ENCODE data around the gene CORIN. TPM values are rescaled to one million over a fixed set of nuclear protein-coding genes. Genes with fewer than 3 reads are reported as not detected.

CORIN gene
- polyA plus RNA-seq, 1 of the 3 experiments (the other 2 are of a cell fraction) = 1.1 TPM

DNA sequence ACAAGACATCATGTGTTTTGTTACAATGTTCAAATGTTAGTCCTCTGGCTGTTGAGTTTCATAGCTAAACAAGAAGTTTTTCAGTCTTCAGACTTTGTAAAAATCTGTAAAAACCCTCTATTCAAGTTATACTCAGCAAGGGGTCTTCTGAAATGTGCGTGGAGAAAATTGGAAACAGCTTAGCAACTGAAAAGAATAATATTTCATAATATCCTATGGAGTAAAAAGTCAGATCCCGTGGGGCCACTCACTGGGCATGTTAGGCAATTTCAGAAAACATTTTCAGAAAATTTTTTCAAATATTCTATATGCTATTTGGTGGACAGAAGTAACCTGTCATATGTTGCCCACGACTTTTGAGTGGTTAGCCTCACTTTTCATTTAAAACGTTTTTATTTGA lies 118.3 kb downstream of the CORIN start:
- DNase-seq = no peak
- H3K79me2 ChIP-seq (ENCODE audit: insufficient read depth) = no peaks in the 10 kb centered on the region
- CTCF ChIA-PET = interaction anchor here (0.8 to 1.7 kb wide), 4 partner anchors 14 to 120 kb away, joined by 3 to 6 read pairs (median 4); no protein-coding TSS in a partner anchor
- H3K36me3 ChIP-seq (replicated peaks in 1 of 2; ENCODE audit: control insufficient read depth in 1 of 2, insufficient read depth in 2 of 2, low read length in 1 of 2) = no peaks in the 10 kb centered on the region
- no peak overlapping the region for H3K9ac ChIP-seq
- H3K9me3 ChIP-seq = no peaks in the 10 kb centered on the region
- TF ChIP-seq, protein P1, sequence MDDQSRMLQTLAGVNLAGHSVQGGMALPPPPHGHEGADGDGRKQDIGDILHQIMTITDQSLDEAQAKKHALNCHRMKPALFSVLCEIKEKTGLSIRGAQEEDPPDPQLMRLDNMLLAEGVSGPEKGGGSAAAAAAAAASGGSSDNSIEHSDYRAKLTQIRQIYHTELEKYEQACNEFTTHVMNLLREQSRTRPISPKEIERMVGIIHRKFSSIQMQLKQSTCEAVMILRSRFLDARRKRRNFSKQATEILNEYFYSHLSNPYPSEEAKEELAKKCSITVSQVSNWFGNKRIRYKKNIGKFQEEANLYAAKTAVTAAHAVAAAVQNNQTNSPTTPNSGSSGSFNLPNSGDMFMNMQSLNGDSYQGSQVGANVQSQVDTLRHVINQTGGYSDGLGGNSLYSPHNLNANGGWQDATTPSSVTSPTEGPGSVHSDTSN (IDR thresholded peaks at IDR 0.05) = no peak
- no peak for TF ChIP-seq SIN3A (IDR thresholded peaks at IDR 0.05; ENCODE audit: borderline replicate concordance, low read depth, low read length)
- no peak for TF ChIP-seq ELF1 (IDR thresholded peaks at IDR 0.05)
- no peak for TF ChIP-seq GATA2 (CRISPR knock-in tag; IDR thresholded peaks at IDR 0.05)
- no peak for TF ChIP-seq RCOR1 (IDR thresholded peaks at IDR 0.05; ENCODE audit: low read length)
- TF ChIP-seq TAF1 (IDR thresholded peaks at IDR 0.05; ENCODE audit: borderline replicate concordance, low read depth, low read length) = no peak
- TF ChIP-seq FOXM1 (IDR thresholded peaks at IDR 0.05; ENCODE audit: low read depth) = no peak
- TF ChIP-seq GABPA (IDR thresholded peaks at IDR 0.05; ENCODE audit: low read depth) = no peak
- TF ChIP-seq, protein P2, sequence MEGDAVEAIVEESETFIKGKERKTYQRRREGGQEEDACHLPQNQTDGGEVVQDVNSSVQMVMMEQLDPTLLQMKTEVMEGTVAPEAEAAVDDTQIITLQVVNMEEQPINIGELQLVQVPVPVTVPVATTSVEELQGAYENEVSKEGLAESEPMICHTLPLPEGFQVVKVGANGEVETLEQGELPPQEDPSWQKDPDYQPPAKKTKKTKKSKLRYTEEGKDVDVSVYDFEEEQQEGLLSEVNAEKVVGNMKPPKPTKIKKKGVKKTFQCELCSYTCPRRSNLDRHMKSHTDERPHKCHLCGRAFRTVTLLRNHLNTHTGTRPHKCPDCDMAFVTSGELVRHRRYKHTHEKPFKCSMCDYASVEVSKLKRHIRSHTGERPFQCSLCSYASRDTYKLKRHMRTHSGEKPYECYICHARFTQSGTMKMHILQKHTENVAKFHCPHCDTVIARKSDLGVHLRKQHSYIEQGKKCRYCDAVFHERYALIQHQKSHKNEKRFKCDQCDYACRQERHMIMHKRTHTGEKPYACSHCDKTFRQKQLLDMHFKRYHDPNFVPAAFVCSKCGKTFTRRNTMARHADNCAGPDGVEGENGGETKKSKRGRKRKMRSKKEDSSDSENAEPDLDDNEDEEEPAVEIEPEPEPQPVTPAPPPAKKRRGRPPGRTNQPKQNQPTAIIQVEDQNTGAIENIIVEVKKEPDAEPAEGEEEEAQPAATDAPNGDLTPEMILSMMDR (IDR thresholded peaks at IDR 0.05) = no peak
- TF ChIP-seq, protein P3, sequence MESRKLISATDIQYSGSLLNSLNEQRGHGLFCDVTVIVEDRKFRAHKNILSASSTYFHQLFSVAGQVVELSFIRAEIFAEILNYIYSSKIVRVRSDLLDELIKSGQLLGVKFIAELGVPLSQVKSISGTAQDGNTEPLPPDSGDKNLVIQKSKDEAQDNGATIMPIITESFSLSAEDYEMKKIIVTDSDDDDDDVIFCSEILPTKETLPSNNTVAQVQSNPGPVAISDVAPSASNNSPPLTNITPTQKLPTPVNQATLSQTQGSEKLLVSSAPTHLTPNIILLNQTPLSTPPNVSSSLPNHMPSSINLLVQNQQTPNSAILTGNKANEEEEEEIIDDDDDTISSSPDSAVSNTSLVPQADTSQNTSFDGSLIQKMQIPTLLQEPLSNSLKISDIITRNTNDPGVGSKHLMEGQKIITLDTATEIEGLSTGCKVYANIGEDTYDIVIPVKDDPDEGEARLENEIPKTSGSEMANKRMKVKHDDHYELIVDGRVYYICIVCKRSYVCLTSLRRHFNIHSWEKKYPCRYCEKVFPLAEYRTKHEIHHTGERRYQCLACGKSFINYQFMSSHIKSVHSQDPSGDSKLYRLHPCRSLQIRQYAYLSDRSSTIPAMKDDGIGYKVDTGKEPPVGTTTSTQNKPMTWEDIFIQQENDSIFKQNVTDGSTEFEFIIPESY (IDR thresholded peaks at IDR 0.05; ENCODE audit: borderline replicate concordance, low read depth) = no peak
- TF ChIP-seq RXRA (IDR thresholded peaks at IDR 0.05; ENCODE audit: borderline replicate concordance, low read depth) = no peak
- no peaks in the 10 kb centered on the region for H4K20me1 ChIP-seq (ENCODE audit: insufficient read depth)
- 55% methylated on average over 4 of the region's 4 CpGs for WGBS (ENCODE audit: low lambda C conversion rate)
- H3K27me3 ChIP-seq (ENCODE audit: insufficient read depth) = no peaks in the 10 kb centered on the region
- H3K27ac ChIP-seq (ENCODE audit: low read depth in 2 of 2, low read length in 1 of 2) = no peak overlapping the region
- H3K9me2 ChIP-seq = no peaks in the 10 kb centered on the region
- H3F3A ChIP-seq (replicated peaks; ENCODE audit: insufficient read depth) = no peaks in the 10 kb centered on the region
- H3K4me1 ChIP-seq (ENCODE audit: control insufficient read depth in 1 of 2, insufficient read depth in 2 of 2, low read depth in 1 of 2, low read length in 1 of 2) = no peaks in the 10 kb centered on the region
- no peak overlapping the region for H3K4me2 ChIP-seq
- POLR2A ChIA-PET = no interaction called here
- H3K4me3 ChIP-seq (ENCODE audit: low read depth in 2 of 2, low read length in 1 of 2) = no peak overlapping the region
- no peak overlapping the region for H2AFZ ChIP-seq (ENCODE audit: low read depth)

DNA sequence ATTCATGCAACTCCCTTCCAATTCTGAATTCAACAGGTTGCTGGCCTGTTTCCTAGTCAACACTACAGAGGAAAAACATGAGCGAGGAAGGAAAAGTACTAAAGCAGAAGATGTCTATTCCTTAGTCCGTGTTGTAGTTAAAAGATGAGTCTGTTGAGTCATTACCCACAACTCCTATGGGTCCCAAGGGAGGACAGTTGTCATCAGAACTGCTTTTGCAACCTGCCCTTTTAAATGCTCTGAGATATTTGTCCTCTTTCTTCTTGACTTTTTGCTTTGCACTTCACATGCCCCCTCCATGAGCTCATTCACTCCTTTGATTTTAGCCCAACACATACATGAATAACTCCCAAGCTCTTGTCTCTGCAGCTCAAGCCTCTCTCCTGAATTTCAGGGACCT lies 119.2 kb downstream of the CORIN start:
- Histone ChIP-seq H3K27me3 (ENCODE audit: insufficient read depth) (no peaks in the 10 kb centered on the region), H3K4me2 (no peak overlapping the region), H3K79me2 (ENCODE audit: insufficient read depth) (no peaks in the 10 kb centered on the region), H3K4me3 (ENCODE audit: low read depth in 2 of 2, low read length in 1 of 2) (no peak overlapping the region), H3K9me2 (no peaks in the 10 kb centered on the region), H3K27ac (ENCODE audit: low read depth in 2 of 2, low read length in 1 of 2) (no peak overlapping the region), H3K9ac (no peak overlapping the region), H3K4me1 (ENCODE audit: control insufficient read depth in 1 of 2, insufficient read depth in 2 of 2, low read depth in 1 of 2, low read length in 1 of 2) (no peaks in the 10 kb centered on the region), H3F3A (replicated peaks; ENCODE audit: insufficient read depth) (no peaks in the 10 kb centered on the region), H3K36me3 (replicated peaks in 1 of 2; ENCODE audit: control insufficient read depth in 1 of 2, insufficient read depth in 2 of 2, low read length in 1 of 2) (no peaks in the 10 kb centered on the region), H4K20me1 (ENCODE audit: insufficient read depth) (no peaks in the 10 kb centered on the region), H2AFZ (ENCODE audit: low read depth) (no peak overlapping the region), H3K9me3 (no peaks in the 10 kb centered on the region)
- ChIA-PET CTCF (interaction anchor here (1.3 to 1.7 kb wide), 3 partner anchors 13 to 118 kb away, joined by 3 to 6 read pairs (median 6); no protein-coding TSS in a partner anchor), POLR2A (no interaction called here)
- TF ChIP-seq TCF12 (IDR thresholded peaks at IDR 0.05) (no peak), NFIC (IDR thresholded peaks at IDR 0.05; ENCODE audit: borderline replicate concordance) (no peak), POLR2AphosphoS5 (IDR thresholded peaks at IDR 0.05; ENCODE audit: low read depth, low read length) (no peak), RXRA (IDR thresholded peaks at IDR 0.05; ENCODE audit: borderline replicate concordance, low read depth) (no peak), EZH2phosphoT487 (IDR thresholded peaks at IDR 0.05; ENCODE audit: borderline replicate concordance, low read depth) (no peak), FOXJ3 (CRISPR knock-in tag; IDR thresholded peaks at IDR 0.05) (no peak), SMC3 (IDR thresholded peaks at IDR 0.05; ENCODE audit: low read depth, low read length) (no peak), FOSL2 (IDR thresholded peaks at IDR 0.05; ENCODE audit: borderline replicate concordance, low read depth) (no peak), ELF1 (IDR thresholded peaks at IDR 0.05) (no peak), EP300 (IDR thresholded peaks at IDR 0.05; ENCODE audit: borderline replicate concordance in 1 of 2, low read depth in 1 of 2, low read length in 1 of 2) (no peak), NRF1 (IDR thresholded peaks at IDR 0.05; ENCODE audit: low read depth, low read length) (no peak), SIN3A (IDR thresholded peaks at IDR 0.05; ENCODE audit: borderline replicate concordance, low read depth, low read length) (no peak)
- TF ChIP-seq, protein P4, sequence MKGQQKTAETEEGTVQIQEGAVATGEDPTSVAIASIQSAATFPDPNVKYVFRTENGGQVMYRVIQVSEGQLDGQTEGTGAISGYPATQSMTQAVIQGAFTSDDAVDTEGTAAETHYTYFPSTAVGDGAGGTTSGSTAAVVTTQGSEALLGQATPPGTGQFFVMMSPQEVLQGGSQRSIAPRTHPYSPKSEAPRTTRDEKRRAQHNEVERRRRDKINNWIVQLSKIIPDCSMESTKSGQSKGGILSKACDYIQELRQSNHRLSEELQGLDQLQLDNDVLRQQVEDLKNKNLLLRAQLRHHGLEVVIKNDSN (IDR thresholded peaks at IDR 0.05; ENCODE audit: borderline replicate concordance, low read depth) = no peak
- TF ChIP-seq, protein P1 (IDR thresholded peaks at IDR 0.05) = no peak
- 66% methylated on average over 2 of the region's 2 CpGs for WGBS (ENCODE audit: low lambda C conversion rate)
- no peak for DNase-seq

Data from SK-N-SH (cell line).